IgD-negative memory B cell (primary cell): ENCODE data around the gene CRHR2. TPM values are rescaled to one million over a fixed set of nuclear protein-coding genes. Genes with fewer than 3 reads are reported as not detected.
A peak's percentile ranks its signal among the peaks of the same experiment; 100 is the strongest.
"Not testable (repeated sequence)": the region's sequence is repeated elsewhere in the genome, so short reads cannot be mapped to it uniquely, and the experiment has no call there.

Experiments
- H3K27ac Mint-ChIP-seq, 3 donors: one replicate each; pipeline ENCODE4 v1.8.0; 2020 to 2022; ENCODE audit warnings: mild to moderate bottlenecking in 3 of 3, mixed read lengths in 3 of 3, moderate library complexity in 1 of 3
- H3K27me3 Mint-ChIP-seq: one replicate; pipeline ENCODE4 v1.8.0; 2021; ENCODE audit warnings: mixed read lengths
- H3K36me3 Mint-ChIP-seq: one replicate; pipeline ENCODE4 v1.8.0; 2020; ENCODE audit warnings: mild to moderate bottlenecking, mixed read lengths
- H3K4me1 Mint-ChIP-seq, 3 donors: one replicate each; pipeline ENCODE4 v1.8.0; 2020 to 2022; ENCODE audit warnings: mixed read lengths in 3 of 3, mild to moderate bottlenecking in 1 of 3
- H3K4me3 Mint-ChIP-seq, 4 donors: one replicate each; pipeline ENCODE4 v1.8.0; 2020 to 2022; ENCODE audit warnings: mild to moderate bottlenecking in 4 of 4, mixed read lengths in 4 of 4, moderate library complexity in 3 of 4
- H3K9me3 Mint-ChIP-seq, 3 donors: one replicate each; pipeline ENCODE4 v1.8.0; 2020 to 2021; ENCODE audit warnings: mixed read lengths in 3 of 3, mild to moderate bottlenecking in 1 of 3
- polyA plus RNA-seq: library from polyadenylated mRNA; unstranded; fragments of 300-500 nt; fragmentation: Illumina TruSeq; gene quantifications from one replicate; pipeline ENCODE4 v1.2.3, GENCODE V29; 2021

CRHR2 gene
- not detected for polyA plus RNA-seq

GRCh38 chr7:30682212-30683083 lies at the start of gene CRHR2:
TSS of gene CRHR2 (minus strand) at chr7:30682456. CDS start at chr7:30682280, 176 bp downstream.
- Mint-ChIP-seq H3K27me3 (peaks cover 53% of the 10 kb centered on the region), H3K27ac (peak within 1 kb of the TSS in 1 of 3 donors; percentile 72), H3K4me3 (peak within 1 kb of the TSS; percentile 54 to 90 (median 78)), H3K9me3 (no peaks in the 10 kb centered on the region), H3K36me3 (no peaks in the 10 kb centered on the region), H3K4me1 (peaks cover 3 to 10% (median 4%) of the 10 kb centered on the region in 3 donors)

GRCh38 chr7:30731581-30731980 lies 49.3 kb upstream of the CRHR2 start:
- Mint-ChIP-seq H3K4me3 (no peak overlapping the region), H3K36me3 (no peaks in the 10 kb centered on the region), H3K27ac (no peak overlapping the region), H3K4me1 (peaks cover 12 to 22% (median 14%) of the 10 kb centered on the region in 3 donors), H3K9me3 (no peaks in the 10 kb centered on the region), H3K27me3 (peaks cover 8% of the 10 kb centered on the region)

DNA sequence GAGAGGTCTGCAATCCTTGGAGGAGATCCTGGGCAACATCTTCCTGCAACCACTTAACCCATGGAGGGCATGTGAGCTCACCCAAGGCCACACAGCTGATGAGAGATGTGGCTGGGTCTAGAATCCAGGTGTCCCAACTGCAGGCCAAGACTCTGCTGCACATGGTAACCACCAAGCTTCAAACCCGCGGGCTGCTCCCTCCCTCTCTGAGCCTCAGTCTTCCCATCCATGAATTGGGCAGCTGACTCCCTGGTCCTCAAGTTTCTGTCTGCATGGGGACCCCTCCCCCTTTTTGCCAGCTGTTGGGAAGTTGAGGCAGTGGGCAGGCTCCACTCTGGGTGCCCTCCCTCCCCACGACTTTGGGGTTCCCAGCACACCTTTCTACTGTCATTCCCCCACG lies 48.7 kb upstream of the CRHR2 start:
- H3K27me3 Mint-ChIP-seq, result peaks cover 10% of the 10 kb centered on the region
- no peaks in the 10 kb centered on the region for H3K9me3 Mint-ChIP-seq
- peaks cover 12 to 23% (median 14%) of the 10 kb centered on the region in 3 donors for H3K4me1 Mint-ChIP-seq
- no peak overlapping the region for H3K27ac Mint-ChIP-seq
- no peak overlapping the region for H3K4me3 Mint-ChIP-seq
- H3K36me3 Mint-ChIP-seq, result no peaks in the 10 kb centered on the region

- Mint-ChIP-seq H3K27me3 (peaks cover 9% of the 10 kb centered on the region), H3K36me3 (no peaks in the 10 kb centered on the region), H3K9me3 (no peaks in the 10 kb centered on the region), H3K4me3 (no peak overlapping the region), H3K4me1 (peaks cover 12 to 23% (median 17%) of the 10 kb centered on the region in 3 donors), H3K27ac (no peak overlapping the region)
Measured at GRCh38 chr7:30730097-30730496, 47.8 kb upstream of the CRHR2 start.

DNA sequence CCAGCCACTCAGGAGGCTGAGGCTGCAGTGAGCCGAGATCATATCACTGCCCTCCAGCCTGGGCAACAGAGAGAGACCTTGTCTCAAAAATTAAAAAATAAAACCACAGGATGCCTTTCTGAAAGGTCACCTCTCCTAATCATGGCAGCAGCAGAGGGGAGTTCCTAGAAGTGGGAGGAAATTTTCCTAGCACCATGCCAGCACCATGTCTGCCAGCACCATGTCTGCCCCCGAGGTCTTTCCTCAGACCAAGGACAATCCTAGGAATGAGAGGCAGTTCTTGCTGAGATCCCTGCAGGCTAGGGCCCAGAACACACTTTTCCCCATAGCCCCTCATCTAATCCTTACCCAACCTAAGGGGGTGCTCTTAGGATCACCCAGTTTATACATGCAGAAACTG lies 47.4 kb upstream of the CRHR2 start:
- Mint-ChIP-seq H3K9me3 (no peaks in the 10 kb centered on the region), H3K27me3 (peaks cover 7% of the 10 kb centered on the region), H3K27ac (no peak overlapping the region), H3K4me3 (no peak overlapping the region), H3K36me3 (no peaks in the 10 kb centered on the region), H3K4me1 (peaks cover 12 to 23% (median 17%) of the 10 kb centered on the region in 3 donors)

- no peaks in the 10 kb centered on the region for H3K9me3 Mint-ChIP-seq
- H3K4me3 Mint-ChIP-seq, result no peak overlapping the region
- peaks cover 7% of the 10 kb centered on the region for H3K27me3 Mint-ChIP-seq
- peaks cover 12 to 23% (median 17%) of the 10 kb centered on the region in 3 donors for H3K4me1 Mint-ChIP-seq
- H3K27ac Mint-ChIP-seq, result no peak overlapping the region
- H3K36me3 Mint-ChIP-seq, result no peaks in the 10 kb centered on the region
Measured at GRCh38 chr7:30728591-30729100, 46.4 kb upstream of the CRHR2 start.

DNA sequence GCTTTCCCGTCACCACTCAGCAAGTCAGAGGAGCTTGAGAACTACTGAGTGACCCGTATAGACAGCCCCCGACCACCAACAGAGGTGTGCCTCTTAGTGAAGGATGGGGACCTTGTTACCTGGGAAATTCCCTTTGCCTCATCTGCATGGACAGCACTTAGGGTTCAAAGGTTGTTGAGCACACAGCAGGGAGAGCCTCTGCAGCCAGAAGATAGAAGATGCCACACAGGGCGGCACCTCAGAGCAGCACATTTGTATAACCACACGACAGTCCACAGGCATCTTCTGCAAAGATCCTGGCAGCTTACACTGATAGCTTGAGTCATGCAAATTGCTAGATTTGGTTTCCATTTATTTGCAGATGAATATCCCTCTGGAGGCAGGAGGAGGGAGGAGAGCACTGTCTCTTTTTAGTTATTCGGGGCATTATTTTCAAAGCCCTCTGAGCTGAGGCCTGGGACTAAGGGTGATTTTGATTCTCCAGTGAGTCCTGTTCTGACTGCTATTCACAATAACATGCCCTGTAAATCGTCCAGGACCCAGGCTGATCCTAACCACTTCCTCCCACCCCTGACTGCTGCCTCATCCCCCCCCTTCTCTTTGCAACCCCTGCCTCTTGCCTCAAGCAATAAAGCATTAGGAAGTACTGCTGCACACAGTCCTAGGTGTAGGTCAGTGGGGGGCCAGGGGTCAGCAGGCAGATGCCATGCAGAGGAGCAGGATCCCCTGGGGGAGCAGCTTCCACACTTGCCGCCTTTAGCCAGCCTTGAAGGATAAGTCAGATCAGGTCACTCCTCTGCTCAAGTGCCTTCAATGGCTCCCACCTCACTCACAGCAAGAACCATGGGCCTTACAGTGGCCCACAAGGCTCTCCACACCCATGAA lies 45.0 kb upstream of the CRHR2 start:
- peaks cover 12 to 23% (median 17%) of the 10 kb centered on the region in 3 donors for H3K4me1 Mint-ChIP-seq
- no peaks in the 10 kb centered on the region for H3K36me3 Mint-ChIP-seq
- peak overlapping the region; percentile 11 to 89 (median 74) for H3K4me3 Mint-ChIP-seq
- peaks cover 4% of the 10 kb centered on the region for H3K27me3 Mint-ChIP-seq
- H3K9me3 Mint-ChIP-seq, result no peaks in the 10 kb centered on the region
- H3K27ac Mint-ChIP-seq, result peak overlapping the region in 1 of 3 donors; percentile 10

DNA sequence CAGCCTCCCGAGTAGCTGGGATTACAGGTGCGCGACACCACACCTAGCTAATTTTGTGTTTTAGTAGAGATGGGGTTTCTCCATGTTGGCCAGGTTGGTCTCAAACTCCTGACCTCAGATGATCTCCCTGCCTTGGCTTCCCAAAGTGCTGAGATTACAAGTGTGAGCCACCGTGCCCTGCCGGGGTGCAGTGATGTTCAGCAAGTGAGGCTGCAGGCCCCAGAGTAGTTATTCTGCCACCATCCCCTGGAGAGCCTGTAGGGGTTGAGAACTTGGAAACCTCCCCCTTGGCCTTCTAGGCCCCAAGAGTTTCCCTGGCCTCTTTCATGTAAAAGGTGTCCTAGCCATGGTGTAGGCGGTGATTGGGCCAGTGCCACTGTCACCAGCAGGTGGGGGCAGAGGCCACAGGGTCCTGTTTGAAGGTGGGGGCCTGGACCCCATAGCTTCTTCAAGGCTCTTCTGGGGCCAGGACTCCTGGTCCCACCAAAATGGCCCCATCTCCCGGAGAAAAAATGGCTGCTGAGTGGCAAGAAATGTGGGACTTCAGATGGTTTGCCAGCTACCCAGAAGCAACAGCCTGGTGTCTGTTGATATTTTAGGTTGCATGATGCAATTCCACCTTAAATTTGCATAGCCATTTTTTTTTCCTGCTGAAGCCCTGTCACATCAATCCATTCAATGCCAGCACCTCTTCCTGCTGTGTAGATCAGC lies 44.2 kb upstream of the CRHR2 start:
- Mint-ChIP-seq H3K9me3 (no peaks in the 10 kb centered on the region), H3K27ac (no peak overlapping the region), H3K27me3 (peaks cover 4% of the 10 kb centered on the region), H3K4me3 (peak overlapping the region; percentile 11 to 89 (median 74)), H3K4me1 (peaks cover 12 to 23% (median 17%) of the 10 kb centered on the region in 3 donors), H3K36me3 (no peaks in the 10 kb centered on the region)

DNA sequence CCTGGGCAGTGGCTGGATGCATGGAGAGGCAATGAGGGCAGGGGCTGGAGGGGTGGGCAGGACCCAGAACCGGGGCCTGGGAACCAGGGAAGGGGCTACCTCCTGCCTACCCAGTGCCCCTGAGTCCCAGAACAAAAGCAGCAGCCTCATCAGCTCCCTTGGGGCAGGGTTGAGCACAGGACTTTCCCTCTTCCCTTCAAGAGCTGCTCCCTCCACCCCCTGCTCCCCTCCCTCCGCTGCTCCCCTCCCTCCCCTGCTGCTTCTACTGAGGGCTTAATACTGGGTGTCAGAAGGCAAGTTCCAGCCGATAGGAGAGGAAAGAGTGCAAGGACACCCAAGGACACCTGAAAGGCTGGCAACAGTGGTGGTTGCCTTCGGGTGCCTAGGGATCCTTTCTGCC lies 41.5 kb upstream of the CRHR2 start:
- peaks cover 11 to 21% (median 14%) of the 10 kb centered on the region in 3 donors for H3K4me1 Mint-ChIP-seq

GRCh38 chr7:30722671-30723070 lies 40.4 kb upstream of the CRHR2 start:
- peaks cover 4% of the 10 kb centered on the region for H3K36me3 Mint-ChIP-seq
- H3K27me3 Mint-ChIP-seq, result peaks cover 4% of the 10 kb centered on the region
- peaks cover 10 to 19% (median 13%) of the 10 kb centered on the region in 3 donors for H3K9me3 Mint-ChIP-seq
- H3K4me1 Mint-ChIP-seq, result peaks cover 7 to 12% (median 8%) of the 10 kb centered on the region in 3 donors
- peak overlapping the region in 1 of 4 donors; percentile 13 for H3K4me3 Mint-ChIP-seq
- no peak overlapping the region for H3K27ac Mint-ChIP-seq

More for the DNA sequence above, 41.5 kb upstream of the CRHR2 start:
- H3K36me3 Mint-ChIP-seq, result no peaks in the 10 kb centered on the region
- H3K27ac Mint-ChIP-seq, result no peak overlapping the region
- H3K4me3 Mint-ChIP-seq, result no peak overlapping the region
- H3K9me3 Mint-ChIP-seq, result peaks cover 0 to 9% (median 5%) of the 10 kb centered on the region in 3 donors
- peaks cover 2% of the 10 kb centered on the region for H3K27me3 Mint-ChIP-seq

DNA sequence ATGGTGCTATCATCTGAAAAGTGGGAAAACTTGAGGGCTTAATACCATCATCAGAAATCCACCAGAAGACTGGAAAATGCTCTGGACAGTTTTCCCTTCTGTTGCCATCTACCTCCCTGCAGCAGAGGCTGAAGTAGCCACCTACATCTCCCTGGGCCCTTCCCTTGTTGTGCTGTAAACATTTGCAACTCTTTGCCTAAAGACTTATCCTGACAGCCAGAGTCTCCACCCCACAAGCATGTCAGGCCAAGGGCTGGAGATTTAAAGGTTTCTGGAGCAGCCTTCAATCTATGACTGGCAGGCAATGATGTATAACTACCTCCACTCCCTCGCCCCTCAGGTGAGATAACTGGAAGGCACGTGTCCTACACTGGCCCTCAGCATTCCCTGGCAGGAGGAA lies 39.9 kb upstream of the CRHR2 start:
- H3K27me3 Mint-ChIP-seq, result peaks cover 4% of the 10 kb centered on the region
- H3K9me3 Mint-ChIP-seq, result peaks cover 12 to 19% (median 13%) of the 10 kb centered on the region in 3 donors
- peaks cover 4% of the 10 kb centered on the region for H3K36me3 Mint-ChIP-seq
- no peak overlapping the region for H3K27ac Mint-ChIP-seq
- H3K4me1 Mint-ChIP-seq, result peaks cover 4 to 7% (median 5%) of the 10 kb centered on the region in 3 donors
- no peak overlapping the region for H3K4me3 Mint-ChIP-seq

DNA sequence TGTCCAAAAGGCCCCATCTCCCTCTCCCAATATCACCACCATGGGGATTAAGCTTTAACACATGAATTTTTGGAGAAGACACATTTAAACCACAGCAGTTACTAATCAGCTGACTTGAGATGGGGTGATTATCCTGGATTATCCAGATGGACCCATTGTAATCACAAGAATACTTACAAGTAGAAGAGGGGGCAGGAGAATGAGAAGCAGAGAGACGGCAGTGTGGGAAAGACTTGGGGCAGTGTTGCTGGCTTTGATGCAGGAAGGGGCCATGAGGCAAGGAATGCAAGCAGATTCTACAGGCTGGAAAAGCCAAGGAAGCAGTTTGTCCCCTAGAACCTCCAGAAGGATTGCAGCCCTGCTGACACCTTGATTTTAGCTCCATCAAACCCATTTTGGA lies 39.0 kb upstream of the CRHR2 start:
- Mint-ChIP-seq H3K9me3 (peaks cover 13 to 19% (median 13%) of the 10 kb centered on the region in 3 donors), H3K36me3 (peaks cover 8% of the 10 kb centered on the region), H3K27ac (no peak overlapping the region), H3K4me1 (peaks cover 0 to 3% (median 0%) of the 10 kb centered on the region in 3 donors), H3K27me3 (peaks cover 2% of the 10 kb centered on the region), H3K4me3 (no peak overlapping the region)

DNA sequence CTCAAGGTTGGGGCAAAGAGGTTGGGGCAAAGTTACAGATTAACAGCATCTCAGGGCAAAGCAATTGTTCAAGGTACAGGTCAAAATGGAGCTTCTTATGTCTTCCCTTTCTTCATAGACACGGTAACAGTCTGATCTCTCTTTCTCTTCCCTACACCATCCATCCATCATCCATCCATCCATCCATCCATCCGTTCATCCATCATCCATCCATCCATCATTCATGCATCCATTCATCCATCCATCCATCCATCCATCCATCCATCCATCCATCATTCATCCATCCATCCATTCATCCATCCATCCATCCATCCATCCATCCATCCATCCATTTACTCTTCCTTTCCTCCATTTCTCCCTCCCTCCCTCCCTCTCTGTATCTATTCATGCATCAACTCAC lies 37.2 kb upstream of the CRHR2 start:
- not testable (repeated sequence) for H3K4me1 Mint-ChIP-seq, H3K27me3 Mint-ChIP-seq

GRCh38 chr7:30717181-30717580 lies 34.9 kb upstream of the CRHR2 start:
- no peak overlapping the region for H3K27ac Mint-ChIP-seq

More for the DNA sequence above, 37.2 kb upstream of the CRHR2 start:
- H3K27ac Mint-ChIP-seq, H3K36me3 Mint-ChIP-seq, H3K4me3 Mint-ChIP-seq: not testable (repeated sequence)
- H3K9me3 Mint-ChIP-seq, result peaks cover 13 to 19% (median 13%) of the 10 kb centered on the region in 3 donors

More at GRCh38 chr7:30717181-30717580, 34.9 kb upstream of the CRHR2 start:
- Mint-ChIP-seq H3K4me1 (no peaks in the 10 kb centered on the region), H3K27me3 (peaks cover 4% of the 10 kb centered on the region), H3K36me3 (peaks cover 8% of the 10 kb centered on the region), H3K9me3 (peaks cover 13 to 19% (median 13%) of the 10 kb centered on the region in 3 donors), H3K4me3 (no peak overlapping the region)
